Pulmonary artery endothelial cell (primary cell): ENCODE results near the gene PTPRN2. TPM values are rescaled to one million over a fixed set of nuclear protein-coding genes. Genes with fewer than 3 reads are reported as not detected.

Experiments used
- DNase-seq: peaks from one replicate; pipeline ENCODE4 v3.0.0-alpha.2; 2011; ENCODE audit warnings: low read depth, low spot score
- total RNA-seq: library from RNA; depleted of rRNA; stranded (reverse); fragments of >200 nt; gene quantifications from 2 replicates; pipeline ENCODE4 v1.2.3, GENCODE V29; 2014

The PTPRN2 gene
- total RNA-seq, 1 donor from 2014 or later: 0.53 TPM

GRCh38 chr7:158124671-158125079 lies 462.9 kb downstream of the PTPRN2 start:
- no peak for DNase-seq

DNA sequence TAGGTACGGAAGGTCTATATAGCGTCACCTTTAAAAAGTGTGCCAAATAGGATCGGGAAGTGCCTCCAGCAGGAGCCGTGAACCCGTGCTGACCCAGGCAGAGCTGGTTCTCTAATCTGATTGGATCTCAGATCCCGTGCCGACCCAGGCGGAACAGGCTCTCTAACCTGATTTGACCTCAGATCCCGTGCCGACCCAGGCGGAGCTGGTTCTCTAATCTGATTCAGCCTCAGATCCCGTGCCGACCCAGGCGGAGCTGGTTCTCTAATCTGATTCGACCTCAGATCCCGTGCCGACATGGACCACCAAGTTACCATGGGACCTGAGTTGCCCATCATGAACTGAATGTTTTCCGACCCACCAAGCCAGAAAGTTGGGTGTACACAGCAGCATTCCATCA lies 463.9 kb downstream of the PTPRN2 start:
- DNase-seq: no peak

DNA sequence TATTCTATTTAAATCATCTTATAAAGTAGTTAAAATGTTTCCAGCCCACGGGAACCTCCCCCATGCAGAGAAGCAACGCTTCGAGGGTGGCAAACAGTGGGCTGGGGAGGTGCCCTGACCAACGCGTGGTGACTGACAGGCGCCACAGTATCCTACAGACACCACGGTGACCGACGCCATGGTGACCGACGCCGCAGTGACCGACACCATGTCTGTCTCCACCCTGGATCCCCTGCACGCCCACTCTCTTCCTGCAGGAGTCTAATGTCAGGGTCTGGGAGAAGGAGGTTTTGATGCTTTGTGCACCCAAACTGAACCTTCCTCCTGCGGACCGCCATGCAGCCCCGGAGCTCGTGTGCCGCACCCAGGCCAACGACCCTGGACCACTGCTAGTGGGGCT lies 464.4 kb downstream of the PTPRN2 start:
- no peak for DNase-seq

- DNase-seq: no peak
Measured at GRCh38 chr7:158121441-158122045, 466.1 kb downstream of the PTPRN2 start.

DNA sequence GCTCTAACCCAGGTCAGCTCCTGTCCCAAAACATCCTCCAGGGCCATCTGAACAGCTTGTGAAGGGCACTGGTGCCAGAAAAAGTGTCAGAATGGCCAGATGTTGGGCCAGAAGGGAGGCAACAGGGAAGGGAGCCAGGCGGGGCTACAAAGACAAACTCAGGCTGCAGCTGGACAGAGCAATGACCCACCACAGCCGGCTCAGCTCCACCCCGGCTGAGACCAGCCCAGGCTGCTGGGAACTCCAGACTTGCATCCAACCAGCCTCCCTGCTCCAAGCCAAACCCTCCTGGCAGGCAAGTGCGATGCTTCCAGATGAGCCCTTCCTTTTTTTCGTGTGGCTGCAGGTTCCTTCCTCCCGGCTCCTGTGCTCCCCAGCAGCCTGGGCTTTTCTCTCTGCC lies 466.9 kb downstream of the PTPRN2 start:
- no peak for DNase-seq

DNA sequence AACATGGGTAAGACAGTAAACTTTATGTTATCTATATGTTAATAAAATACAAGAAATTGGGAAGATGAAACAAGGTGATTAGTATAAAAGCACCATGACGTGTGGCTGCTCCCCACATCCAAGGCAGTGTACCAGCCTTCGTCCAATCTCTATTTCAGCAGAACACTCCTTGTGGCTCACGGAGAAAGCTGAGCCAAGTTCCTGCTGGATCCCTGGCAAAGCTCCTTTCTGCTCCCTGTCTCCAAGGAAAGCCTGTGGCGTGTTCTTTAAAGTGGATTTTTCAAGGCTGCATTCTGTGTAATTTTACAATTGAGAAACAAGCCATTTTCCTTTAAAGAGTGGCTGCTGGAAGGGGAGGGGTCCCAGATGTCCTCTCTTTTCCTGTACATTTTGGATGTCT lies 467.3 kb downstream of the PTPRN2 start:
- no peak for DNase-seq

DNA sequence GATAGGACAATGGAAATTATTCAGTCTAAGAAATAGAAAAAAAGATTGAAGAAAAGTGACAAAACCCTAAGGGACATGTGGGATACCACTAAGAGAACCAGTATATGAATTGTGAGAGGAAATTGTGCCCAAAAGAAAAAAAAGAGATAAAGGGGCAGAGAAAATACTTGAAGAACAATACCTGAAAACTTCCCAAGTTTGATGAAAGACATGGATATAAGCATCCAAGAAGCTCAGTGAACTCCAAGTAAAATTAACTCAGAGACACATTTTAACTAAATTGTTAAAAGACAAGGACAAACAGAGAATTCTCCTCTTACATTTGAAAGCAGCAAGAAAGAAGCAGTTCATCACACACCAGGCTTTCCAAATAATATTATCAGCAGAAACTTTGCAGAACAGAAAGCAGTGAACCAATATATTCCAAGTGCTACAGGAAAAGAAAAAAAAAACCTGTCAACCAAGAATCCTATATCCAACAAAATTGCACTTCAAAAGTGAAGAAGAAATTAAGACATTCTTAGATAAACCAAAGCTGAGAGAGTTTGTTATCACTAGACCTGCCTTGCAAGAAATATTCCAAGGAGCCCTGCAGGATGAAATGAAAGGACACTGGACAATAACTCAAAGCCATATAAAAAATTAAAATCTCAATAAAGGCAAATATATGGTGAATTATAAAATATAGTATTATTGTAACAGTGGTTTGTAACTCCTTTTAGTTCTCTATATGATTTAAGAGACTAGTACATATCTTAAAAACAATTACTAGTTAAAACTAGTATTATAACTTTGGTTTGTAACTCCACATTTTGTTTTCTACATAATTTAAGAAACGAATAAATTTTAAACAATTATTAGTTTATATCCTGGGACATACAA lies 470.0 kb downstream of the PTPRN2 start:
- DNase-seq: no peak

GRCh38 chr7:158116235-158116634 lies 471.4 kb downstream of the PTPRN2 start:
- no peak for DNase-seq

DNA sequence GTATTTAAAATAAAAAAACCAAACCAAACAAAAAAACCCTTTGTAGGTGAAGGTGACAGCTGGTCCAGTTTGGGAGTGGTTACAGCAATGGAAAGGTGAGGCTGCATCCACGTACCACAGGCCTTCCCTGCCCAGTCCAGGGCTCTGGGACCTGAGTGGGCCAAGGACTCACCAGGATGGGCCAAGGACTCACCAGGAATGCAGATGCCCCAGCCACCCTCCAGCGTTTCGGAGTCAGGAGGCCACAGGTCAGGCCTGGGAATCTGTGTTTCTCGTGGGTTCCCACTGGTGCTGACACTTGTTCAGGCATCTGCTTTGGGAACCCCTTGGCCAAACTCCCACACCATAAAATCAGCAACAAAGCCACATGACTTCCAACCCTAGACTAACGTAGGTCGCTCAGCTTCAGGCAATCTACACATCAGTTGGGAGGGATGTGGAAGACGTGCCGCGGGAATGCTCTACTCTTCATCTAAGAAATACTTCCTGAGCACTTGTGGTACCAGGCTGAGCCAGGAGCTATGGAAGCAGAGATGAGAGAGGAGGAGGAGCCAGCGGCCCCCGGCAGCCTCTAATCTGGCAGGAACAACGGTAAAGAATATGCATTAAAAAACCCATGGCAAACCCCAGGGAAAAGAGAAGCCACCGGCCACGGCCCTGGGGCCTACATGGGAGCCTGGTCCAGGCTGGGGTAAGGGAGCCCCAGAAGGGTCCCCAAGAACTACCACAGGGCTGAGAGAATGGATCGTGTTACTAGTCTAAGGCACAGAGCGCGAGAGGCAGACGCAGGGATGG lies 473.4 kb downstream of the PTPRN2 start:
- DNase-seq: no peak

- no peak for DNase-seq
Measured at GRCh38 chr7:158113321-158114025, 474.1 kb downstream of the PTPRN2 start.

- no peak for DNase-seq
Measured at GRCh38 chr7:158112571-158113320, 474.9 kb downstream of the PTPRN2 start.

DNA sequence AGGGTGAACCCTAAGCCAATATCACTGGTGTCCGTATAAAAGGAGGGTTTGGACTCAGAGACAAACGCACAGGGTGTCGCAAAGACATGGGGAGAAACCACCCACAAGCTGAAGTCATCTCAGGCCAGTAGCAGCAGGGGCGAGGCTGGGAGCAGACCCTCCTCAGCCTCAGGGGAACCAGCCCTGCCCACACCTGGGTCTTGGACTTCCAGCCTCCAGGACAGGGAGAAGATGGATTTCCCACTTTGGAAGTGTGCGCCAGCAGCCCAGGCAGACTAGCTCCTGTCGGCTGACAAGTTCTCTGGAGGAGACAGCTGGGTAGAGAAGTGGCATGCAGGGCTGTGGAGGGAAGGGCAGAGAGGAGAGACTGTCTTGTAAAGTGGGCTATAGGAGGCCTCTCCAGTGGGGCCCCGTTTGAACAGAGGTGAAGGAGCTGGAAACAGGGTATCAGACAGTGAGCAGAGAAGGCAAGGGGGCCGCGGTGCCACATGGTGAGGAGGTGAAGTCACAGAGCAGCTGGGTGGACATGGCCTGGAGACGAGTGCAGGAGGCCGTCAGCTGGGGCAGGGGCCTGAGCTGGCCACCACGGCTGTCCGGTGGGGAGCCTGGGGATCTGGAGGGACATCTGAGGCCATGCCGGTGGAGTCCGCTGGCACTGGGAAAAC lies 475.6 kb downstream of the PTPRN2 start:
- DNase-seq: no peak

DNA sequence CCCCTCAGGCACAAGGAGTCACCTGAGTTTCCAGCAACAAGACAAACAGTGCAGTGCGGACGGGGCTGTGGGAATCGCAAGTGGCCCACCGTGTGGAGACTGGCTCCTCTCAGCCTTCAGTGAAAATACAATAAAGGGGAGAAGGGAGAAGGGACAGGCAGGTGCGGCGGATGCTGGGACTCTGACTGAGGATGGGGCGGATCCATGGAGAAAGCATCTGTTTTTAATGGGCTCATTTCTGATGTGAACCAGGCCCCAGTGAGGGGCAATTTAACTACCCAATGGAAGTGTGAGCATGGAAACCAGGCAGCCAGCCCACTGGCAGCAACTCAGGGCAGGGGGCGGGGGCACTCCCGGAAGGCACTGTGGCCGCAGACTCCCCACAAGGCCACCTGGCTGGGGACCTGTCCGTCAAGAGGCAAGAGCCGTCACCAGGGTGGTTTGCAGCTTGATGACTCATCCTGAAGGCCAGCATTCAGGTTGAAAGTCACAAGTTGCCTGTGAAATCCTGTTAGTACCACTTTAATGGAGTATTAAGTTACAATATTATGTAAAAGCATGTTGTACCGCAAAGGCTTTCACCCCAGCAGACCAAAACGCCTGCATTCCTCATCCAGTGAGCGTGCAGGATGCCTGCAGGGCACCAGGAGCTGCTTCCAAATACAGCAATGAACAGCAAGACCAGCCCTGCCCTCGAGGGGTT lies 476.4 kb downstream of the PTPRN2 start:
- no peak for DNase-seq

DNA sequence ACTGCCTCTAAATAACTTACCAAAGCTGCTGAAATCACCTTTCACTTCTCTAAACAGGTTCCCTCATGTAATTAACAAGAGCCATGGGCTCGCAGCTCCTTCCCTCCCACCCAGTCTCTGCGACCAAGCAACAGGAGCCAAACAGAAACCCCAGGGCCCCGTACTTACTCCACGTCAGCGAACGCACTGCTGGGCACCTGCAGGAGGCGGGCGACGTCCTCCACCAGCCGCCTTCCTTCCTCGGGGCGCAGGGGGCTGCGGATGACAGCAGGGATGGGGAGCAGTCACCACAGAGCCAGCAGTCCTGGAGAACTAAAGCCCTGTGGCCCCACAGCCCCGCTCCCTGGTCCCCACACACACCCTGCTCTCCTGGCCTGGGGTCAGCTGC lies 477.0 kb downstream of the PTPRN2 start:
- DNase-seq: no peak

DNA sequence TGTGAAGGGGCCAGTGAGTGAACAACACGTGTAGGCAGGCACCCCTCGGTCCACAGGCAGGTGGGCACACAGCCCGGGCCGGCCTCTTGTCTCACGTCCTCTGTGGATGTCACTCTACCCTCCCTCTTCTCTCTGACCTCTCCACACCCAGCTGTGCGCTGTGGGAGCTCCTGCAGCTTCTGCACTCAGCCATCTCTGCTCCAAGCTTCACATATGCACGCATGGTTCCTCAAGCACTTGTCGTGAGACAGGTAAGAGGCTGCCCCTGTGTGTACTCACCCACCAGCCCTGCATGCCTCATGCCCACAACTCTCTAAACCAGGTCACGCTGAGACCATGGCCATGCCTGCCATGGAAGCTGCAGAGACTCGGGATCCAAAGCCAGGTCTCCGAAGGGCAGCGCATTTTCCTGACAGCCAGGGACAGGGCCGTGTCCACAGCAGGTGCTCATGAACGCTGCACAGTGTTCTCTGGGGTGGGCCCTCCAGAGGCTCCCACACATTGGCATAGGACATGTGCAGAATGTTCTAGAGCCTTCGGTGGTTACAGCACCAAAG lies 477.5 kb downstream of the PTPRN2 start:
- DNase-seq: no peak

- DNase-seq: no peak
Measured at GRCh38 chr7:158109364-158110033, 478.1 kb downstream of the PTPRN2 start.

GRCh38 chr7:158108646-158109293 lies 478.9 kb downstream of the PTPRN2 start:
- no peak for DNase-seq

GRCh38 chr7:158107806-158108205 lies 479.8 kb downstream of the PTPRN2 start:
- no peak for DNase-seq
